Smooth muscle cell (in vitro differentiated cells): ENCODE measurements around the gene RASAL1. TPM values are rescaled to one million over a fixed set of nuclear protein-coding genes. Genes with fewer than 3 reads are reported as not detected.

Experiments used
- DNase-seq: peaks from one replicate; lab custom pipeline; 2025; ENCODE audit not compliant: unreplicated experiment; lab: John Stamatoyannopoulos, UW
- H2AFZ ChIP-seq: fragments of 200-600 bp; sonication (generic); 2 replicates; pipeline ENCODE4 v1.6.0; 2016; ENCODE audit warnings: antibody characterized with exemption, low read depth, mild to moderate bottlenecking
- H3F3A ChIP-seq: fragments of 200-600 bp; sonication (generic); 2 replicates; pipeline ENCODE4 v1.6.0; 2017; ENCODE audit warnings: antibody characterized with exemption, low read depth
- H3K27ac ChIP-seq: fragments of 200-600 bp; sonication (generic); 2 replicates; pipeline ENCODE4 v1.5.1; 2016; ENCODE audit warnings: low read depth, mild to moderate bottlenecking
- H3K27me3 ChIP-seq: fragments of 200-600 bp; sonication (generic); 2 replicates; pipeline ENCODE4 v1.6.1; 2016; ENCODE audit warnings: low read depth, mild to moderate bottlenecking
- H3K36me3 ChIP-seq: fragments of 200-600 bp; sonication (generic); 2 replicates; pipeline ENCODE4 v1.5.1; 2016; ENCODE audit warnings: low read depth
- H3K4me1 ChIP-seq: fragments of 200-600 bp; sonication (generic); 2 replicates; pipeline ENCODE4 v1.5.1; 2016; ENCODE audit warnings: low read depth
- H3K4me2 ChIP-seq: fragments of 200-600 bp; sonication (generic); 2 replicates; pipeline ENCODE4 v1.6.0; 2016; ENCODE audit warnings: mild to moderate bottlenecking
- H3K4me3 ChIP-seq: fragments of 200-600 bp; sonication (generic); 2 replicates; pipeline ENCODE4 v1.5.1; 2016; ENCODE audit warnings: mild to moderate bottlenecking
- H3K79me2 ChIP-seq: fragments of 200-600 bp; sonication (generic); 2 replicates; pipeline ENCODE4 v1.6.0; 2016; ENCODE audit warnings: low read depth, mild to moderate bottlenecking
- H3K9ac ChIP-seq: fragments of 200-600 bp; sonication (generic); 2 replicates; pipeline ENCODE4 v1.6.0; 2016; ENCODE audit warnings: low read depth
- H3K9me3 ChIP-seq: fragments of 200-600 bp; sonication (generic); replicated peaks from 2 replicates; pipeline ENCODE4 v1.5.1; 2016; ENCODE audit warnings: low read depth
- H4K20me1 ChIP-seq: fragments of 200-600 bp; sonication (generic); 2 replicates; pipeline ENCODE4 v1.6.0; 2016; ENCODE audit warnings: low read depth
- WGBS: methylation state at CpG from one replicate; pipeline ENCODE4 v1.1.7; 2016; ENCODE audit warnings: low lambda C conversion rate; 5-methylcytosine and 5-hydroxymethylcytosine counted together
- polyA plus RNA-seq: library from polyadenylated mRNA; unstranded; fragments of >200 nt; fragmentation: Nextera tagmentation; extraction: Ambion mirVana; gene quantifications from 2 replicates; pipeline ENCODE4 v1.2.1, GENCODE V29; 2016
- total RNA-seq: library from RNA; depleted of rRNA; stranded (reverse); fragments of >200 nt; gene quantifications from 2 replicates; pipeline ENCODE4 v1.2.3, GENCODE V29; 2014
- TF ChIP-seq, protein P1 (sequence below): fragments of 200-600 bp; sonication (generic); IDR thresholded peaks from 2 replicates; pipeline ENCODE4 v1.5.1; 2017; ENCODE audit warnings: borderline replicate concordance, mild to moderate bottlenecking, antibody characterized with exemption; ENCODE audit not compliant: insufficient read depth, poor library complexity, severe bottlenecking

The RASAL1 gene
- total and polyA plus RNA-seq, 2 experiments from 2014 or later, result not detected

DNA sequence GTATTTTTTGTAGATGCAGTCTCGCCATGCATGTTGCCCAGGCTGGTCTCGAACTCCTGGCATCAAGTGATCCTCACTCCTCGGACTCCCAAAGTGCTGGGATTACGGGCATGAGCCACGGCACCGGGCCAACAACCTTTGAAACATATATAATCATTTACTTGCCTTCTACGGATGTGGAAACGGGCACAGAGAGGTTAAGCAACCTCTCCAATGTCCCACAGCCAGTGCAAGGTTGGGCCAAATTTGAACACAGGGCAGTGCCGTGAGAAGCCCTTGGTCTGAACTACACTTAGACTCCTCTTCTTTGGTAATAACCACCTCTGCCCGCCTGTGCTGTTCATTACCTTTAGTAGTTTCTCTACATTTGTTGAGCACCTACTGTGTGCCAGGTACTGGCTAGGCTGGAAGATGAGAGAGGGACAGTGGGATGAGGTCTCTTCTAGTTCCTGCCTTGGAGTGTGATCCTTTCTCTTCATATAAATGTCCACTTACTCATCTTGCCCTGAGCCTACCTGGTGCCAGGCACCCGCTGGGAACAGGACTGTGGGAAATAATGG is 47.5 kb upstream of the RASAL1 start:
- no peak overlapping the region for H3K9ac ChIP-seq
- WGBS, result 96% methylated on average over 11 of the region's 11 CpGs
- TF ChIP-seq, protein P1, sequence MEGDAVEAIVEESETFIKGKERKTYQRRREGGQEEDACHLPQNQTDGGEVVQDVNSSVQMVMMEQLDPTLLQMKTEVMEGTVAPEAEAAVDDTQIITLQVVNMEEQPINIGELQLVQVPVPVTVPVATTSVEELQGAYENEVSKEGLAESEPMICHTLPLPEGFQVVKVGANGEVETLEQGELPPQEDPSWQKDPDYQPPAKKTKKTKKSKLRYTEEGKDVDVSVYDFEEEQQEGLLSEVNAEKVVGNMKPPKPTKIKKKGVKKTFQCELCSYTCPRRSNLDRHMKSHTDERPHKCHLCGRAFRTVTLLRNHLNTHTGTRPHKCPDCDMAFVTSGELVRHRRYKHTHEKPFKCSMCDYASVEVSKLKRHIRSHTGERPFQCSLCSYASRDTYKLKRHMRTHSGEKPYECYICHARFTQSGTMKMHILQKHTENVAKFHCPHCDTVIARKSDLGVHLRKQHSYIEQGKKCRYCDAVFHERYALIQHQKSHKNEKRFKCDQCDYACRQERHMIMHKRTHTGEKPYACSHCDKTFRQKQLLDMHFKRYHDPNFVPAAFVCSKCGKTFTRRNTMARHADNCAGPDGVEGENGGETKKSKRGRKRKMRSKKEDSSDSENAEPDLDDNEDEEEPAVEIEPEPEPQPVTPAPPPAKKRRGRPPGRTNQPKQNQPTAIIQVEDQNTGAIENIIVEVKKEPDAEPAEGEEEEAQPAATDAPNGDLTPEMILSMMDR, result no peak

DNA sequence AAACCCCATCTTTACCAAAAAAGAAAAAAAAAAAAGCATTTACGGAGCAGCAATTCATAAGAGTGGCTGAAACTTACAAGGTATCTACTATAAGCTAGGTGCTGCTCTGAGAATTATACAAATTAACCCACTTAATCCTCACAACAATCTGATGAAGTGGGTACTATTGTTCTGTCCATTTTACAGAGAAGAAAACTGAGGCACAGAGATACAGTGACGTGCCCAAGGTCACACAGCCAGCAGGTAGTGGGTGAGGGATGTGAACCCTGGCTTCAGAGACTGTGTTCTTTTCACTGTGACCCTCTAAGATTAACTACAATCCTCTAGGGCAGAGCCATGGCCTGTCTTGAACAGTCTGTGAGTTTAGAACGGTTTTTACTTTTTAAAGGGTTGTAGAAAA is 46.4 kb upstream of the RASAL1 start:
- Histone ChIP-seq H3K4me2 (no peak overlapping the region), H4K20me1 (peaks cover 8% of the 10 kb centered on the region), H3K4me3 (no peak overlapping the region), H3K4me1 (peaks cover 9% of the 10 kb centered on the region), H2AFZ (no peak overlapping the region), H3K9ac (no peak overlapping the region), H3K27me3 (no peaks in the 10 kb centered on the region), H3K36me3 (peaks cover 15% of the 10 kb centered on the region), H3K27ac (no peak overlapping the region), H3K79me2 (peaks cover 34% of the 10 kb centered on the region), H3K9me3 (no peaks in the 10 kb centered on the region), H3F3A (peaks cover 5% of the 10 kb centered on the region)
- 98% methylated on average over 3 of the region's 3 CpGs for WGBS
- no peak for DNase-seq
- TF ChIP-seq, protein P1, result no peak

More for the DNA sequence above, 47.5 kb upstream of the RASAL1 start:
- Histone ChIP-seq H2AFZ (no peak overlapping the region), H3K4me2 (no peak overlapping the region), H3K4me1 (peaks cover 9% of the 10 kb centered on the region), H3K4me3 (no peak overlapping the region), H3F3A (peaks cover 5% of the 10 kb centered on the region), H3K36me3 (peaks cover 4% of the 10 kb centered on the region), H3K9me3 (no peaks in the 10 kb centered on the region), H4K20me1 (peaks cover 8% of the 10 kb centered on the region), H3K27ac (no peak overlapping the region), H3K27me3 (no peaks in the 10 kb centered on the region), H3K79me2 (peaks cover 34% of the 10 kb centered on the region)
- no peak for DNase-seq

DNA sequence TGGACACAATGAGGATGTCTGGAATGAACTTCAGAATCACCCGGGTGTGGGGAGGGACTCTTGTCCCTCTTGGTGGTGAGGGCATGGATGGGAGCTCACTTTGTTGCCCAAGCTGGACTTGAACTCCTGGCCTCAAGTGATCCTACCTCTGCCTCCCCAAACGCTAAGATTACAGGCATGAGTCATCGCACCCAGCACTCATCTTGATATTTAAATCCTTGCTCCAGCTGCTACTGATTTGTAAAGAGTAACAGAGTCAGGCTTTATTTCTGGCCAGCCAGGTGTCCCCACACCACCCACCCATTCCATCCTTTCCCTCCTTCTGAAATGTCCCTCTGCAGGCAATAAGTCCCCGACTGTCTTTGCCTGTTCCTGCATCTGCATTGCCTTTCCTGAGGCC is 44.8 kb upstream of the RASAL1 start:
- Histone ChIP-seq H3K4me2 (no peak overlapping the region), H3K9me3 (no peaks in the 10 kb centered on the region), H3K27me3 (no peaks in the 10 kb centered on the region), H3K9ac (no peak overlapping the region), H3F3A (peaks cover 5% of the 10 kb centered on the region), H3K27ac (no peak overlapping the region), H2AFZ (no peak overlapping the region), H3K36me3 (peaks cover 15% of the 10 kb centered on the region), H4K20me1 (peaks cover 8% of the 10 kb centered on the region), H3K4me1 (peaks cover 4% of the 10 kb centered on the region), H3K4me3 (no peak overlapping the region), H3K79me2 (peaks cover 28% of the 10 kb centered on the region)
- no peak for DNase-seq
- WGBS, result 78% methylated on average over 4 of the region's 4 CpGs
- TF ChIP-seq, protein P1, result no peak

DNA sequence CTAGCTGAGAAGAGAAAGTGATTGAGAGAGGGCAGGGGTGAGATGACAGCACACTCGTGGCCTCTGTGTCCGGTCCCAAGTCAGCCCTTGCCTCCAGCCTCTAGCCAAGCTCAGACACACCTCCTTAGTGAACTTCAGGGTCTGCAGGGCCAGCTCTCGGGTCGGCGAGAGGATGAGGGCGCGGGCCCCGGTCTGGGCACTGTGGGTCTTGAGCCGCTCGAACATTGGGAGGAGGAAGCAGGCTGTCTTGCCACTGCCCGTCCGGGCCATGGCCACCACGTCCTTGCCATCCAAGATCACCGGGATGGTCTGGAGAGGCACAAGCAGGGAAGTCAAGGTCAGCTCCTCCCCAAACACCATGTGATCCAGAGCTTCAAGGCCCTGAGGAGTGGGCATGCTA is 43.5 kb upstream of the RASAL1 start:
- Histone ChIP-seq H3K4me1 (peaks cover under 1% of the 10 kb centered on the region), H3K36me3 (peaks cover 15% of the 10 kb centered on the region), H3K27me3 (no peaks in the 10 kb centered on the region), H3K79me2 (peaks cover 24% of the 10 kb centered on the region), H2AFZ (no peak overlapping the region), H4K20me1 (peaks cover 14% of the 10 kb centered on the region), H3K4me2 (no peak overlapping the region), H3K9me3 (no peaks in the 10 kb centered on the region), H3K9ac (no peak overlapping the region), H3F3A (no peaks in the 10 kb centered on the region), H3K27ac (no peak overlapping the region), H3K4me3 (no peak overlapping the region)
- DNase-seq, result no peak
- TF ChIP-seq, protein P1, result no peak
- WGBS, result 98% methylated on average over 14 of the region's 14 CpGs
